Vagina (tissue), 2 donors: ENCODE data around the gene GUCY1B1. TPM values are rescaled to one million over a fixed set of nuclear protein-coding genes. Genes with fewer than 3 reads are reported as not detected.

Source experiments
- DNase-seq, 2 donors: peaks; one replicate each; pipeline ENCODE4 v3.0.0-alpha.2; 2017; ENCODE audit errors: extremely low spot score in 2 of 2
- H3K27ac ChIP-seq: fragments of 200-600 bp; sonication (generic); one replicate; pipeline ENCODE4 v1.5.1; 2019
- H3K27me3 ChIP-seq: fragments of 200-600 bp; sonication (generic); one replicate; pipeline ENCODE4 v1.5.1; 2019
- H3K36me3 ChIP-seq, 2 donors: fragments of 200-600 bp; sonication (generic); one replicate each; pipeline ENCODE4 v1.5.1; 2017 to 2019
- H3K4me1 ChIP-seq: fragments of 200-600 bp; sonication (generic); one replicate; pipeline ENCODE4 v1.5.1; 2019
- H3K4me3 ChIP-seq, 2 donors: fragments of 200-600 bp; sonication (generic); 1 replicate in 1 of 2; 2 replicates in 1 of 2; pipeline ENCODE4 v1.5.1; 2016 to 2019
- H3K9me3 ChIP-seq: fragments of 200-600 bp; sonication (generic); one replicate; pipeline ENCODE4 v1.5.1; 2019
- POLR2A ChIP-seq, 2 donors: fragments of 450-650 bp; IDR thresholded peaks; one replicate each; pipeline ENCODE4 v1.6.1; 2017; ENCODE audit warnings: antibody characterized with exemption in 2 of 2, mild to moderate bottlenecking in 2 of 2, moderate library complexity in 2 of 2
- POLR2AphosphoS5 ChIP-seq, 2 donors: sonication (generic); formaldehyde crosslinking; IDR thresholded peaks; one replicate each; pipeline ENCODE4 v1.9.0; 2017; ENCODE audit warnings: antibody characterized with exemption in 2 of 2, mild to moderate bottlenecking in 2 of 2, low read depth in 1 of 2; ENCODE audit not compliant: insufficient read depth in 1 of 2
- intact Hi-C: fragments of 100-400 bp; cut with DNase I; formaldehyde crosslinking; loops from one replicate; pipeline ENCODE4 v1.15.1; 2023
- total RNA-seq: library from RNA; depleted of rRNA; stranded (reverse); fragments of >200 nt; gene quantifications from one replicate; pipeline ENCODE4 v1.2.3, GENCODE V29; 2016
- TF ChIP-seq, protein P1 (sequence below), 3 experiments: fragments of 450-650 bp in 2 of 3; fragments of 200-600 bp in 1 of 3; sonication (generic) in 1 of 3; IDR thresholded peaks; one replicate each; pipeline ENCODE4 v1.5.1; 2017 to 2019; ENCODE audit warnings: antibody characterized with exemption in 3 of 3, mild to moderate bottlenecking in 2 of 3, moderate library complexity in 2 of 3

The GUCY1B1 gene
- total RNA-seq, 1 donor from 2014 or later: 22.8 TPM

DNA sequence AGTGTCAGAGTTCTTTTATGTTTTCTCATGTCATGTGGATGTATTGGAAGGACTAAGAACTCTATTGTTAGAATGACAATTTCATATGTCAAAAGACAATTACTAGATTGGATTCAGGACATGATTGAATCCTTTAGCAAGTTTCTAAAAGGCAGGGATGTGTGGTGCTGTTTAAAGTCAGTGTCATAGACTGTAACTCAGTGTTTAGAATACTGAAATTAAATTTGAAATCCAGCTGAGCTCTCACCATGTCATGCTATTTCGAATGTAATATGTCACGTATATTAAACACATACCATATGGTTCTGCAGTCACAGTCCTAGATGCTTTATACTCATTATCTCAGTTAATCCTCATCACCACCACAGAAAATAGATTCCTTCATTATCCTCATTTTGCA lies 7.8 kb downstream of the GUCY1B1 start:
- Histone ChIP-seq H3K27ac (no peak overlapping the region), H3K4me1 (peaks cover 7% of the 10 kb centered on the region), H3K36me3 (no peaks in the 10 kb centered on the region), H3K9me3 (no peaks in the 10 kb centered on the region), H3K27me3 (no peaks in the 10 kb centered on the region), H3K4me3 (no peak overlapping the region)
- DNase-seq: no peak
- TF ChIP-seq POLR2AphosphoS5 (IDR thresholded peaks at IDR 0.05; ENCODE audit: insufficient read depth in 1 of 2, low read depth in 1 of 2): no peak
- no peak for TF ChIP-seq POLR2A (IDR thresholded peaks at IDR 0.05)
- TF ChIP-seq, protein P1, sequence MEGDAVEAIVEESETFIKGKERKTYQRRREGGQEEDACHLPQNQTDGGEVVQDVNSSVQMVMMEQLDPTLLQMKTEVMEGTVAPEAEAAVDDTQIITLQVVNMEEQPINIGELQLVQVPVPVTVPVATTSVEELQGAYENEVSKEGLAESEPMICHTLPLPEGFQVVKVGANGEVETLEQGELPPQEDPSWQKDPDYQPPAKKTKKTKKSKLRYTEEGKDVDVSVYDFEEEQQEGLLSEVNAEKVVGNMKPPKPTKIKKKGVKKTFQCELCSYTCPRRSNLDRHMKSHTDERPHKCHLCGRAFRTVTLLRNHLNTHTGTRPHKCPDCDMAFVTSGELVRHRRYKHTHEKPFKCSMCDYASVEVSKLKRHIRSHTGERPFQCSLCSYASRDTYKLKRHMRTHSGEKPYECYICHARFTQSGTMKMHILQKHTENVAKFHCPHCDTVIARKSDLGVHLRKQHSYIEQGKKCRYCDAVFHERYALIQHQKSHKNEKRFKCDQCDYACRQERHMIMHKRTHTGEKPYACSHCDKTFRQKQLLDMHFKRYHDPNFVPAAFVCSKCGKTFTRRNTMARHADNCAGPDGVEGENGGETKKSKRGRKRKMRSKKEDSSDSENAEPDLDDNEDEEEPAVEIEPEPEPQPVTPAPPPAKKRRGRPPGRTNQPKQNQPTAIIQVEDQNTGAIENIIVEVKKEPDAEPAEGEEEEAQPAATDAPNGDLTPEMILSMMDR (IDR thresholded peaks at IDR 0.05): no peak
- intact Hi-C loops: no loop called here

DNA sequence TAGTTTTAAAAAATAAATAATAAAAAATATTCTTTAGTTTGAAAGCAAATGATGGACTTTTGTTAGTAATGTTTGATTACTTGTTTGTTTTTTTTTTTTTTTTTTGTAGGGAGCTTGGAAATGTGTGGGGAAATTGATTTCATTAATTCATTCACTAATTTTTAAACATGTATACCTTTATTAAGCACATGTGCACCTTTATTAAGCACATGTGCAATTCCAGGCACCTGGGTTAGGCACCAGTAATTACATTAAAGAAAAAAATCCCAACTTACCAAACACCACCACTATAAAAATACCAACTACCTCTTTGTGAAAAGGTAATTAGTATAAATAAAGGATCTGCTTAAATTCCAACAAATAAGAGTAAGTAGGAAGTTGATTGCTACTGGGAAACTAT lies 9.5 kb downstream of the GUCY1B1 start:
- H3K4me3 ChIP-seq: no peak overlapping the region
- no peaks in the 10 kb centered on the region for H3K36me3 ChIP-seq
- no peak overlapping the region for H3K27ac ChIP-seq
- H3K27me3 ChIP-seq: no peaks in the 10 kb centered on the region
- no peak for TF ChIP-seq POLR2A (IDR thresholded peaks at IDR 0.05)
- TF ChIP-seq POLR2AphosphoS5 (IDR thresholded peaks at IDR 0.05; ENCODE audit: insufficient read depth in 1 of 2, low read depth in 1 of 2): no peak
- TF ChIP-seq, protein P1 (IDR thresholded peaks at IDR 0.05): no peak
- H3K9me3 ChIP-seq: no peaks in the 10 kb centered on the region
- DNase-seq: no peak
- H3K4me1 ChIP-seq: peaks cover 16% of the 10 kb centered on the region
- intact Hi-C loops: no loop called here

DNA sequence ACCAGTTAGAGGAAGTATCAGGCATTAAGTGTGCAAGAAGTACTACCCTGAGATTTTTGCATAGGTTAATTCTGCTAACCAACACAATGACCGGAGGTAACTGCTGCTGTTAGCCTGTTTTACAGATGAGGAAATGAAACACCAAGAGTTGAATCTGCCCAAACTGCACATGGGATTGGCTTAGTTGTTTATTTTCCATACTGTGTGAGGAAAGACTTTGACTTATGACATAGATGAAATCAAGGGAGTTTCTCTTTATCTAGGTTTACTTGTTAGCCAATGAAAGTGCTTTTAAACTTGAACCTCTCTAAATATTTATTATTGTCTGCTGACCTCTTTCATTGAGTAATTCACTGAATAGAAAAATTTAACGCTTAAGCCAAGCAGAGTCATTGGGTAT lies 10.3 kb downstream of the GUCY1B1 start:
- intact Hi-C loops: no loop called here

DNA sequence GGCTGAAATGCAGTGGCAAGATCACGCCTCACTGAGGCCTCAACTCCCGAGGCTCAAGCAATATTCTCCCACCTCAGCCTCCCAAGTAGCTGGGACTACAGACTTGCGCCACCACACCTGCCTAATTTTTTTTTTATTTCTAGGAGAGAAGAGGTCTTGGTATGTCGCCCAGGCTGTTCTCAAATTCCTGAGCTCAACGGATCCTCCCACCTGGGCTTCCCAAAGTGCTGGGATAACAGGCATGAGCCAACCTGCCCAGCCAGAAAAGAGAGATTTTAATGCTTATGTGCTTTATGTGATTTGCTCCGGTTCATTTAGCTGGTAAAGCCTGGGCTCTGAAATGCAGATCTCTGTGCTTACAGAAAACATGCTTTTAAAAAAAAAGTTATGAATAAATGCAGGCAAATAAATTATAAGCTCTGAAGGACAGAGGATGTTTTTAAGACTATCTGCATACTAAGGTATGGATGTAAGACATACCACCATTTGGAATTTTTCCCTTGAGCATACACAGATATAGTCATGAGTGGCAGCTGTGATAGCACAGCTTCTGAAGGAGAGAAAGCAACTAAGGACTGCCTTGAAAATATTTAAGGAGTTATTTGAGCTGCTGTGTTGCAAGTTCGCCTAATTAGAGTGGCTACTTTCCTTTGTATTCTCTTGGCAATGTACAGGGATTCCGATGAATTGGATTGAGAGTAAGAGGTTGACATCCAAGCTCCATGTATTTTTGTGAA lies 13.8 kb downstream of the GUCY1B1 start:
- Histone ChIP-seq H3K36me3 (no peaks in the 10 kb centered on the region), H3K27me3 (no peaks in the 10 kb centered on the region), H3K9me3 (no peaks in the 10 kb centered on the region), H3K4me1 (peaks cover 23% of the 10 kb centered on the region), H3K4me3 (no peak overlapping the region), H3K27ac (peak overlapping the region; percentile 9)
- intact Hi-C loops: loop anchor here (10.0 kb wide), 1 partner anchor 108 kb away; the partner anchor contains the start of gene GUCY1A1
- TF ChIP-seq POLR2AphosphoS5 (IDR thresholded peaks at IDR 0.05; ENCODE audit: insufficient read depth in 1 of 2, low read depth in 1 of 2): no peak
- no peak for TF ChIP-seq POLR2A (IDR thresholded peaks at IDR 0.05)
- TF ChIP-seq, protein P1 (IDR thresholded peaks at IDR 0.05): no peak
- DNase-seq: no peak

More for the DNA sequence above, 10.3 kb downstream of the GUCY1B1 start:
- no peak overlapping the region for H3K4me3 ChIP-seq
- peaks cover 22% of the 10 kb centered on the region for H3K4me1 ChIP-seq
- H3K27ac ChIP-seq: no peak overlapping the region
- TF ChIP-seq POLR2AphosphoS5 (IDR thresholded peaks at IDR 0.05; ENCODE audit: insufficient read depth in 1 of 2, low read depth in 1 of 2): no peak
- TF ChIP-seq, protein P1 (IDR thresholded peaks at IDR 0.05): no peak
- H3K36me3 ChIP-seq: no peaks in the 10 kb centered on the region
- no peak for DNase-seq
- H3K27me3 ChIP-seq: no peaks in the 10 kb centered on the region
- no peaks in the 10 kb centered on the region for H3K9me3 ChIP-seq

DNA sequence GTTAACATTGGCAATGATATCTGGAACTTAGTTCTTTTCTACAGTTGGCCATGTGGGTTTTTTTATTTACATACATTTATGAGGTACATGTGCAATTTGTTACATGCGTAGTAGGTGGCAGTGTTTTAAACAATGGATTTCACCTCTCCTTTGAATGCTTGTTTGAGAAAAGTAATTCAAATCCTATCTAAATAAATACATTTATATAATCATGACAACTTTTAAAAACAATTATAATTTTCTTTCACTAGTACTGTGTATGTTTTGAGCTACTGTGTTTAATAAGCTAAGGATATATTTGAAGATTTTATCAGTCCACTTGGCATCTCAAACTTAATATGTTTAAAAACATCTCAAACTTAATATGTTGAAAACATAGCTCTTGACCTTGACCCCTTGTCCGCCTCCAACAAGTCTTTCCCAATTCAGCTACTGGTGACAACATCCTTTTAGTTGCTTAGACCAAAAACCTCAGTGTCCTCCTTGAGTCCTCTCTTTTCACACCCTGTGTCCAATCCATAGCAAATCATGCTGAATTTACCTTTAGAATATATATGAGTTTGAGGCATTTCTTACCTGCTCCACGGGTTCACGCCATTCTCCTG lies 14.5 kb downstream of the GUCY1B1 start:
- Histone ChIP-seq H3K27me3 (no peaks in the 10 kb centered on the region), H3K36me3 (no peaks in the 10 kb centered on the region), H3K27ac (peak overlapping the region; percentile 9), H3K9me3 (no peaks in the 10 kb centered on the region), H3K4me1 (peaks cover 23% of the 10 kb centered on the region), H3K4me3 (no peak overlapping the region)
- intact Hi-C loops: loop anchor here (10.0 kb wide), 1 partner anchor 108 kb away; the partner anchor contains the start of gene GUCY1A1
- no peak for DNase-seq
- TF ChIP-seq, protein P1 (IDR thresholded peaks at IDR 0.05): no peak
- no peak for TF ChIP-seq POLR2A (IDR thresholded peaks at IDR 0.05)
- TF ChIP-seq POLR2AphosphoS5 (IDR thresholded peaks at IDR 0.05; ENCODE audit: insufficient read depth in 1 of 2, low read depth in 1 of 2): no peak
